H1 (cell line): ENCODE results near the gene LHB. TPM values are rescaled to one million over a fixed set of nuclear protein-coding genes. Genes with fewer than 3 reads are reported as not detected.

Source experiments
- CHD7 ChIP-seq: fragments of 300-600 bp; sonication (generic); IDR thresholded peaks from 2 replicates; pipeline ENCODE4 v1.7.1; 2012; ENCODE audit warnings: low read length, moderate library complexity, mild to moderate bottlenecking, inconsistent platforms; ENCODE audit not compliant: insufficient replicate concordance
- SUZ12 ChIP-seq: fragments of 200-600 bp; sonication (generic); IDR thresholded peaks from 2 replicates; pipeline ENCODE4 v1.6.1; 2012; ENCODE audit warnings: mild to moderate bottlenecking, inconsistent platforms, low read length, moderate library complexity, mixed read lengths
- polyA plus RNA-seq, 7 experiments: library from polyadenylated mRNA; depleted of rRNA in 3 of 7; stranded (reverse) in 5 of 7; unstranded in 2 of 7; fragments of >200 nt in 5 of 7; fragments of 200-250 nt in 2 of 7; gene quantifications; 1 replicate in 5 of 7; 2 replicates in 1 of 7; 4 replicates in 1 of 7; pipeline versions ENCODE4 v1.2.1 to v1.2.3, GENCODE V29; 2011 to 2013; ENCODE audit warnings: missing spikeins in 2 of 7, mixed read lengths in 2 of 7
- total RNA-seq: library from RNA; stranded (reverse); fragmentation: NEBNext Ultra II Directional; extraction: Animal tissue kit (Norgen Biotek cat#: 25700); gene quantifications from 2 replicates; pipeline ENCODE4 v1.2.1, GENCODE V29; 2021

Gene LHB
- total and polyA plus RNA-seq, 2 of the 8 experiments (the other 6 are each of a cell fraction or from before 2014, with no cell fraction given): 0.53 TPM; not detected in 1

- TF ChIP-seq CHD7: no peak
- no peak for TF ChIP-seq SUZ12
These were observed 638 bp downstream of the LHB start (continued) for GRCh38 chr19:49016067-49016839.
